MCF 10A (cell line): ENCODE data around the gene PARP12. TPM values are rescaled to one million over a fixed set of nuclear protein-coding genes. Genes with fewer than 3 reads are reported as not detected.

ENCODE experiments used
- BruUV-seq: library from RNA; stranded (reverse); fragments of 400-500 nt; replicated peaks from 2 replicates; lab custom pipeline; 2021; lab: Mats Ljungman, UMichigan
- CTCF ChIA-PET: fragments of 300-600 bp; sonication (Branson Sonifier 250); formaldehyde crosslinking; extraction: SDS; loops from one replicate; lab custom pipeline; 2021; ENCODE audit warnings: antibody characterized with exemption, inconsistent platforms; lab: Yijun Ruan, JAX
- POLR2A ChIA-PET: fragments of 300-600, 350-650 bp; sonication (Branson Sonifier 250); formaldehyde crosslinking; extraction: SDS; loops from one replicate; lab custom pipeline; 2020; ENCODE audit warnings: antibody characterized with exemption, inconsistent platforms; lab: Yijun Ruan, JAX
- DNase-seq: peaks from one replicate; pipeline ENCODE4 v3.0.0-alpha.2; 2018; ENCODE audit not compliant: unreplicated experiment
- H3K27ac Mint-ChIP-seq: one replicate; pipeline ENCODE4 v1.8.0; 2022; ENCODE audit warnings: mild to moderate bottlenecking, low read depth, mixed read lengths; ENCODE audit not compliant: unreplicated experiment
- H3K27me3 Mint-ChIP-seq: one replicate; pipeline ENCODE4 v1.8.0; 2022; ENCODE audit warnings: mixed read lengths; ENCODE audit not compliant: insufficient read depth, unreplicated experiment
- H3K36me3 Mint-ChIP-seq: one replicate; pipeline ENCODE4 v1.8.0; 2022; ENCODE audit warnings: mild to moderate bottlenecking, moderate library complexity, mixed read lengths; ENCODE audit not compliant: insufficient read depth, unreplicated experiment
- H3K4me1 Mint-ChIP-seq: one replicate; pipeline ENCODE4 v1.8.0; 2022; ENCODE audit warnings: mixed read lengths; ENCODE audit not compliant: insufficient read depth, unreplicated experiment
- H3K4me3 Mint-ChIP-seq: one replicate; pipeline ENCODE4 v1.8.0; 2022; ENCODE audit warnings: mild to moderate bottlenecking, moderate library complexity, mixed read lengths; ENCODE audit not compliant: unreplicated experiment
- H3K9me3 Mint-ChIP-seq: one replicate; pipeline ENCODE4 v1.8.0; 2022; ENCODE audit warnings: mixed read lengths; ENCODE audit not compliant: unreplicated experiment
- intact Hi-C: fragments of 100-400 bp; cut with micrococcal nuclease; formaldehyde crosslinking; loops from 2 replicates; pipeline ENCODE4 v1.14.1; 2022
- total RNA-seq: library from RNA; stranded (reverse); gene quantifications from 2 replicates; pipeline ENCODE4 v1.2.3, GENCODE V29; 2022
- TF ChIP-seq, protein P1 (sequence below): fragments of 200-600 bp; IDR thresholded peaks from one replicate; pipeline ENCODE4 v1.8.0; 2022; ENCODE audit warnings: antibody characterized with exemption, mild to moderate bottlenecking; ENCODE audit not compliant: unreplicated experiment

PARP12 gene
- total RNA-seq, 1 experiment from 2014 or later, result 35.0 TPM

DNA sequence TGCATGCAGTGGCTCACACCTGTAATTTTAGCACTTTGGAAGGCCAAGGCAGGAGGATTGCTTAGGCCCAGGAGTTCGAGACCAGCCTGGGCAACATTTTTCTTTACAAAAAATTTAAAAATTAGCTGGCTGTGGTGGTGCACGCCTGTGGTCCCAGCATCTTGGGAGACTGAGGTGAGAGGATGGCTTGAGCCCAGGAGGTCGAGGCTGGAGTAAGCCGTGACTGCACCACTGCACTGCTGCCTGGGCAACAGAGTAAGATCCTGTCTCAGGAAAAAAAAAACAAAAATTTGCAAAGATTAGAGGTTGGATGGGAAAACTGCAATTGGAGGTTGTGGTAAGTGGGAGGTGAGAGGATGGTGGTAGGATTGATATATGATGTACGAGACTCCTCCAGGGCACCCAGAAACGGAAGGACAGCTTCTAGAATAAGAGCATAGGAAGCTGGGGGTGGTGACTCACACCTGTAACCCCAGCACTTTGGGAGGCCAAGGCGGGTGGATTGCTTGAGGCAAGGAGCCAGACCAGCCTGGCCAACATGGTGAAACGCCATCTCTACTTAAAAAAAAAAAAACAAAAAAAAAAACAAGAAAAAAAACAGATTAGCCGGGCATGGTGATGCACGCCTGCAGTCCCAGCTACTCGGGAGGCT, 19.1 kb upstream of the PARP12 start:
- no peak overlapping the region for H3K4me3 Mint-ChIP-seq
- no peaks in the 10 kb centered on the region for H3K27me3 Mint-ChIP-seq
- peaks cover 6% of the 10 kb centered on the region for H3K4me1 Mint-ChIP-seq
- H3K9me3 Mint-ChIP-seq, result no peaks in the 10 kb centered on the region
- POLR2A ChIA-PET, result interaction anchor here (0.6 kb wide), 1 partner anchor 262 kb away, joined by 5 read pairs; no protein-coding TSS in a partner anchor
- intact Hi-C loops, result no loop called here
- CTCF ChIA-PET, result no interaction called here
- peak; percentile 11 for DNase-seq
- H3K27ac Mint-ChIP-seq, result no peak overlapping the region
- BruUV-seq, result no TSS peak
- TF ChIP-seq, protein P1, sequence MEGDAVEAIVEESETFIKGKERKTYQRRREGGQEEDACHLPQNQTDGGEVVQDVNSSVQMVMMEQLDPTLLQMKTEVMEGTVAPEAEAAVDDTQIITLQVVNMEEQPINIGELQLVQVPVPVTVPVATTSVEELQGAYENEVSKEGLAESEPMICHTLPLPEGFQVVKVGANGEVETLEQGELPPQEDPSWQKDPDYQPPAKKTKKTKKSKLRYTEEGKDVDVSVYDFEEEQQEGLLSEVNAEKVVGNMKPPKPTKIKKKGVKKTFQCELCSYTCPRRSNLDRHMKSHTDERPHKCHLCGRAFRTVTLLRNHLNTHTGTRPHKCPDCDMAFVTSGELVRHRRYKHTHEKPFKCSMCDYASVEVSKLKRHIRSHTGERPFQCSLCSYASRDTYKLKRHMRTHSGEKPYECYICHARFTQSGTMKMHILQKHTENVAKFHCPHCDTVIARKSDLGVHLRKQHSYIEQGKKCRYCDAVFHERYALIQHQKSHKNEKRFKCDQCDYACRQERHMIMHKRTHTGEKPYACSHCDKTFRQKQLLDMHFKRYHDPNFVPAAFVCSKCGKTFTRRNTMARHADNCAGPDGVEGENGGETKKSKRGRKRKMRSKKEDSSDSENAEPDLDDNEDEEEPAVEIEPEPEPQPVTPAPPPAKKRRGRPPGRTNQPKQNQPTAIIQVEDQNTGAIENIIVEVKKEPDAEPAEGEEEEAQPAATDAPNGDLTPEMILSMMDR, result no peak
- H3K36me3 Mint-ChIP-seq, result no peaks in the 10 kb centered on the region

DNA sequence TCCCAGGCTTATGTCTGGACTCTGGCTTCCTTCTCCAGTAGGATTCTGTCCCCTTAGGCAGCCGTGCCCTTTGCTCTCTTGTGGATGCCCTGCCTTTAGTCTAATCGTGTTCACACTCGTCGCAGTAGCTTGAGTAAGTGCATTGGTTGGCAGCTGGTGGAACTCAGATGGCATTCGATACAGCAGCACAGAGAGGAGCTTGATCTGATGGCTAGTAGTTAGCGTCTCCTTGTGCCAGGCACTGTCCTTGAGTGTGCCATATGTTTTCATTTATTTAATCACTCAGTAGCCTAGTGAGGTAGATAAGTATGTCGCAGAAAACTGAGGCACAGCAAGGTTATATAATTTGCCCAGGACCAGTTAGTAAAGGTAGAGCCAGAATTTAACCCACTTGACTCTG, 18.2 kb upstream of the PARP12 start:
- no peak overlapping the region for H3K27ac Mint-ChIP-seq
- CTCF ChIA-PET, result interaction anchor here (0.7 kb wide), 1 partner anchor 21 kb away, joined by 4 read pairs; no protein-coding TSS in a partner anchor
- BruUV-seq, result no TSS peak
- intact Hi-C loops, result no loop called here
- no peaks in the 10 kb centered on the region for H3K9me3 Mint-ChIP-seq
- H3K27me3 Mint-ChIP-seq, result no peaks in the 10 kb centered on the region
- peaks cover 6% of the 10 kb centered on the region for H3K4me1 Mint-ChIP-seq
- POLR2A ChIA-PET, result no interaction called here
- no peak for DNase-seq
- no peak overlapping the region for H3K4me3 Mint-ChIP-seq
- TF ChIP-seq, protein P1, result no peak
- no peaks in the 10 kb centered on the region for H3K36me3 Mint-ChIP-seq

DNA sequence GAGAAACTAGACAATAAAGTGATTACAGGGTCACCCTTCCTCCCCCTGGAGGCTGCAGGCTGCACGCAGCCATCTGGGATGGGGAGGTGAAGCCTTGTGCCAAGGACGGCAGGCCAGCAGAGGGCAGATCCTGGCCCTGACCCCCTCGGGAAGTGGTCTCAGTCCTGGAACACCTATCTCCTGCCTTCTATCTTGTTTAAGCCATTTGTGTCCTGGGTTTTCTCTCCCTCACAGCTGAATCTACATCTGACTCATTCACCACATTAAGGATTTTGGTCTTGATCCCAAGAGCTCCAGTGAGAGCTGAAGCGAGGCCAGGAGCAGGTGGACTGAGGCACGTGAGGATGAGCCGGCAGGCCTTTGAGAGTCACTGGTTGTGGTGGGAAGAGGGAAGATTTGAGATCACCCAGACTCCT, 16.4 kb upstream of the PARP12 start:
- Mint-ChIP-seq H3K36me3 (no peaks in the 10 kb centered on the region), H3K4me1 (no peaks in the 10 kb centered on the region), H3K27ac (no peak overlapping the region), H3K4me3 (no peak overlapping the region), H3K9me3 (no peaks in the 10 kb centered on the region), H3K27me3 (no peaks in the 10 kb centered on the region)
- TF ChIP-seq, protein P1, result peak; percentile 37
- ChIA-PET CTCF (interaction anchor here (0.6 to 0.7 kb wide), 2 partner anchors 94 to 1668 kb away, joined by 3 to 4 read pairs; no protein-coding TSS in a partner anchor), POLR2A (interaction anchor here (0.6 to 1.6 kb wide), 3 partner anchors 19 to 1789 kb away, joined by 3 to 7 read pairs (median 5); no protein-coding TSS in a partner anchor)
- intact Hi-C loops, result no loop called here
- peak; percentile 46 for DNase-seq
- no TSS peak for BruUV-seq

DNA sequence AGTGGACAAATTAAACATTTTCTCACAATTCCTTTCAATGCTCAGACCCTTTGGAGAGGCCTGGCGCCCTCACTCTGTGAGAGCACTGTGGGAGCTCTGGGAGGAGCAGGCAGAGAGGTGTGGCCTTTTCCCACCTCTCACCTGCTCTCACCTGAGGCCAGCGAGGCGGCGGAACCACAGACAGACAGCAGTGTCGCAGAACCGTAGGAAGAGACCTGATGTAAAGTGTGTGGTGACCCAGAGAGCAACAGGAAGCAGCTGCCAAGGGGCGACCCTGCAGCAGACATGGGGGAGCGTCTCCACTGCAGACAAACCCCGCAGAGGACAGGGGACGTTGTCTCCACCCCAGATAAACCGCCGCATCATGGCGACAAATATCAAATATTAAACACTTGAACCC, 15.6 kb upstream of the PARP12 start:
- DNase-seq, result no peak
- Mint-ChIP-seq H3K4me3 (no peak overlapping the region), H3K27me3 (no peaks in the 10 kb centered on the region), H3K4me1 (no peaks in the 10 kb centered on the region), H3K9me3 (no peaks in the 10 kb centered on the region), H3K27ac (no peak overlapping the region), H3K36me3 (no peaks in the 10 kb centered on the region)
- ChIA-PET POLR2A (interaction anchor here (1.6 kb wide), 1 partner anchor 18 kb away, joined by 7 read pairs; no protein-coding TSS in a partner anchor), CTCF (no interaction called here)
- no TSS peak for BruUV-seq
- intact Hi-C loops, result no loop called here
- TF ChIP-seq, protein P1, result no peak
